K562 (cell line): ENCODE data around the gene ZNF195. TPM values are rescaled to one million over a fixed set of nuclear protein-coding genes. Genes with fewer than 3 reads are reported as not detected.

Source experiments
- ATAC-seq: fragments of 200-7000 bp; cut with Tn5 transposase; 3 replicates; pipeline ENCODE4 v1.9.1; 2020; ENCODE audit warnings: moderate library complexity
- BruUV-seq: library from RNA; stranded (reverse); fragments of 400-500 nt; replicated peaks from 2 replicates; lab custom pipeline; 2021; lab: Mats Ljungman, UMichigan
- CTCF ChIA-PET: fragments of 300-600 bp; formaldehyde crosslinking; extraction: SDS; loops from one replicate; lab custom pipeline; 2021; ENCODE audit warnings: low intra/inter-chr PET ratio; lab: Yijun Ruan, JAX
- POLR2A ChIA-PET: fragments of 300-600, 350-650 bp; sonication (Branson Sonifier 250); formaldehyde crosslinking; extraction: SDS; loops from one replicate; lab custom pipeline; 2021; ENCODE audit warnings: antibody characterized with exemption, inconsistent platforms; lab: Yijun Ruan, JAX
- DNase-seq, 4 experiments: peaks; one replicate each; pipeline versions ENCODE4 v3.0.0 to v3.0.0-alpha.2; 2011 to 2018; ENCODE audit warnings: low spot score in 3 of 4, mixed read lengths in 3 of 4; ENCODE audit errors: extremely low read depth in 1 of 4
- FAIRE-seq: peaks from 2 replicates; lab custom pipeline; 2011; peaks lifted over from hg19 to GRCh38; lab: Jason Lieb, UNC
- H2AFZ ChIP-seq: 2 replicates; pipeline ENCODE4 v1.6.0; 2011; ENCODE audit warnings: low read depth, low read length, control low read depth, inconsistent platforms
- H3K27ac ChIP-seq: fragments of 200-600 bp; 3 replicates; pipeline ENCODE4 v1.8.0; 2011; ENCODE audit warnings: low read depth, mild to moderate bottlenecking, control low read depth, inconsistent platforms, low read length, moderate library complexity, mixed read lengths; ENCODE audit errors: extremely low read depth
- H3K27me3 ChIP-seq, 2 experiments: fragments of 300-600 bp in 1 of 2; 2 replicates in 1 of 2; 3 replicates in 1 of 2; pipeline versions ENCODE4 v1.6.0 to v1.8.0; 2011; ENCODE audit warnings: inconsistent platforms in 2 of 2, low read length in 2 of 2, mild to moderate bottlenecking in 1 of 2, mixed read lengths in 1 of 2, moderate library complexity in 1 of 2; ENCODE audit not compliant: control insufficient read depth in 2 of 2, insufficient read depth in 2 of 2
- H3K36me3 ChIP-seq: fragments of 300-600 bp; 3 replicates; pipeline ENCODE4 v1.8.0; 2011; ENCODE audit warnings: mild to moderate bottlenecking, low read length, inconsistent platforms; ENCODE audit not compliant: control insufficient read depth, insufficient read depth
- H3K4me1 ChIP-seq, 2 experiments: fragments of 200-600 bp in 1 of 2; replicated peaks in 1 of 2; 2 replicates in 1 of 2; 3 replicates in 1 of 2; pipeline versions ENCODE4 v1.5.1 to v1.8.0; 2011; ENCODE audit warnings: inconsistent platforms in 2 of 2, low read length in 2 of 2, mild to moderate bottlenecking in 1 of 2, mixed read lengths in 1 of 2, moderate library complexity in 1 of 2; ENCODE audit not compliant: control insufficient read depth in 2 of 2, insufficient read depth in 2 of 2
- H3K4me2 ChIP-seq: 2 replicates; pipeline ENCODE4 v1.6.1; 2011; ENCODE audit warnings: low read length, control low read depth, inconsistent platforms, mixed read lengths; ENCODE audit not compliant: insufficient read depth
- H3K4me3 ChIP-seq: fragments of 200-600 bp; sonication (generic), shearing (Covaris generic); 2 replicates; pipeline ENCODE4 v1.5.1; 2016; ENCODE audit warnings: control low read depth, inconsistent platforms
- H3K79me2 ChIP-seq: fragments of 200-600 bp; 3 replicates; pipeline ENCODE4 v1.8.0; 2011; ENCODE audit warnings: low read length, inconsistent platforms; ENCODE audit not compliant: control insufficient read depth, insufficient read depth
- H3K9ac ChIP-seq, 2 experiments: 2 replicates each; pipeline versions ENCODE4 v1.6.0 to v1.6.1; 2011; ENCODE audit warnings: low read depth in 2 of 2, low read length in 2 of 2, control low read depth in 1 of 2, inconsistent platforms in 1 of 2, mild to moderate bottlenecking in 1 of 2, mixed read lengths in 1 of 2; ENCODE audit not compliant: insufficient read depth in 1 of 2
- H3K9me1 ChIP-seq: one replicate; pipeline ENCODE4 v1.6.0; 2011; ENCODE audit warnings: inconsistent platforms, mild to moderate bottlenecking, low read length, moderate library complexity; ENCODE audit not compliant: control insufficient read depth, insufficient read depth
- H3K9me3 ChIP-seq: replicated peaks from 2 replicates; pipeline ENCODE4 v1.5.1; 2011; ENCODE audit warnings: low read depth, low read length, inconsistent platforms; ENCODE audit not compliant: control insufficient read depth, insufficient read depth
- H4K20me1 ChIP-seq: replicated peaks from 2 replicates; pipeline ENCODE4 v1.6.1; 2011; ENCODE audit warnings: low read length, inconsistent platforms, mixed read lengths; ENCODE audit not compliant: control insufficient read depth, insufficient read depth
- CAMTA2 ChIP-seq: fragments of 250-450 bp; sonication (Bioruptor Pico); conservative IDR thresholded peaks from 2 replicates; pipeline ENCODE4 v1.5.1; 2022
- SMAD3 ChIP-seq: fragments of 450-650 bp; formaldehyde crosslinking; conservative IDR thresholded peaks from 2 replicates; pipeline ENCODE4 v1.4.0; 2020; ENCODE audit warnings: mild to moderate bottlenecking
- TOE1 ChIP-seq, 2 experiments: fragments of 450-650 bp in 1 of 2; sonication (generic) in 1 of 2; formaldehyde crosslinking in 1 of 2; IDR thresholded peaks; 2 replicates each; pipeline versions ENCODE4 v1.7.1 to v1.8.0; 2016 to 2022; ENCODE audit warnings: borderline replicate concordance in 2 of 2, mild to moderate bottlenecking in 2 of 2, antibody characterized with exemption in 1 of 2, inconsistent platforms in 1 of 2, low read depth in 1 of 2, missing genetic modification reagents in 1 of 2, moderate library complexity in 1 of 2
- WGBS: fragments of 100-300 bp; shearing (Covaris generic); methylation state at CpG from one replicate; pipeline ENCODE4 v1.1.6; 2016; ENCODE audit warnings: low coverage, mixed read lengths; ENCODE audit not compliant: insufficient coverage; ENCODE audit errors: missing lambda C conversion rate; 5-methylcytosine and 5-hydroxymethylcytosine counted together
- in situ Hi-C: fragments of 300-500 bp; cut with MboI; formaldehyde crosslinking; loops from 4 replicates; pipeline ENCODE4 v1.15.0; 2018; ENCODE audit warnings: inconsistent platforms, mixed read lengths
- intact Hi-C: fragments of 100-400 bp; cut with micrococcal nuclease; formaldehyde crosslinking; loops from 2 replicates; pipeline ENCODE4 v1.14.2; 2022
- polyA plus RNA-seq, 8 experiments: library from polyadenylated mRNA; depleted of rRNA in 4 of 8; stranded (reverse) in 5 of 8; unstranded in 3 of 8; fragments of >200 nt; fragmentation: Nextera tagmentation in 2 of 8; fragmentation: Illumina TruSeq in 1 of 8; extraction: Ambion mirVana in 2 of 8; extraction: Trizol in 1 of 8; gene quantifications; 2 replicates each; pipeline versions ENCODE4 v1.2.1 to v1.2.3, GENCODE V29; 2011 to 2014; ENCODE audit warnings: inconsistent platforms in 1 of 8, missing spikeins in 1 of 8
- total RNA-seq, 7 experiments: library from RNA; depleted of rRNA in 6 of 7; stranded (reverse); fragments of >200 nt in 6 of 7; fragmentation: Illumina TruSeq in 2 of 7; extraction: Trizol in 2 of 7; gene quantifications; 2 replicates each; pipeline versions ENCODE4 v1.2.1 to v1.2.3, GENCODE V29; 2011 to 2021; ENCODE audit warnings: low replicate concordance in 1 of 7
- TF ChIP-seq, protein P1 (sequence below): fragments of 250-450 bp; sonication (Bioruptor Pico); IDR thresholded peaks from 2 replicates; pipeline ENCODE4 v1.5.0; 2021; ENCODE audit warnings: mild to moderate bottlenecking, moderate library complexity
- TF ChIP-seq, protein P2 (sequence below): fragments of 450-650 bp; IDR thresholded peaks from one replicate; pipeline ENCODE4 v1.6.1; 2018; ENCODE audit warnings: mild to moderate bottlenecking, moderate library complexity; ENCODE audit not compliant: partially characterized antibody
- TF ChIP-seq, protein P3 (sequence below), 2 experiments: fragments of 450-650 bp; IDR thresholded peaks; 2 replicates each; pipeline ENCODE4 v1.6.1; 2016; ENCODE audit warnings: mild to moderate bottlenecking in 2 of 2, borderline replicate concordance in 1 of 2, low read depth in 1 of 2, moderate library complexity in 1 of 2

The ZNF195 gene
- total and polyA plus RNA-seq, 9 of the 15 experiments (the other 6 are each of a cell fraction or from before 2014, with no cell fraction given): 42.1 to 75.5 (median 60.4) TPM

DNA sequence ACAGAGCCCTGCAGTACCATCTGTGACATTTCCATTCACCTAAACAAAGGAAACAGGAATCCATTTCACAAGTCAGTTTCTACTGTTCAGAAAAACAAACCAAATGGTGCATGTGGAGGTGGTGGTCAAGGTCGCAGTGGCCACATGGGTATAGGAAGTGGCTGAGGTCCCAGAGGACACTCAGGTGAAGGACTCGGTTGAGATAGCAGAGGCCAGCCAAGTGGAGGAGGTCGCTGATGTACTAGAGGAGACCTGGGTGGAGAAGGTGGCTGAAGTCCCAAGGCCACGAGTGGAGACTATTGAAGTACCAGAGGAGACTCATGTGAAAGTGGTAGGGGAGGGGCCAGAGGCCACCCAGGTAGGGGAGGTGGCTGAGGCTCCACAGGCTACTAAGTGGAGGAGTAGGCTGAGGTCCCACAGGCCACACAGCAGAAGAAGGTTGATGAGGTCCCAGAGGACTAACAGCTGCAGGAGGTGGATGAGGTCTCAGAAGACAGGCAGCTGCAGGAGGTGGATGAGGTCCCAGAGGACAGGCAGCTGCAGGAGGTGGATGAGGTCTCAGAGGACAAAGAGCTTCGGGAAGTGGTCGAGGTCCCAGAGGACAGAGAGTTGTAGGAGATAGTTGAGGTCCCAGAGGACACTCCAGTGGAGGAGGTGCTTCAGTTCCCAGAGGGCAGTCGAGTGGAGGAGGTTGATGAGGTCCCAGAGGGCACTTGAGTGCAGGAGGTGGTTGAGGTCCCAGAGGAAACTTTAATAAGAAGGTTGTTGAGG, 40.2 kb downstream of the ZNF195 start:
- H3K36me3 ChIP-seq: no peaks in the 10 kb centered on the region
- ChIA-PET CTCF (no interaction called here), POLR2A (no interaction called here)
- 53% methylated on average over 7 of the region's 7 CpGs for WGBS
- peak; percentile 16; the same call in 2 of the 3 replicates for ATAC-seq
- DNase-seq: no peak
- H2AFZ ChIP-seq: peak overlapping the region; percentile 34
- no peaks in the 10 kb centered on the region for H3K9me3 ChIP-seq
- H3K79me2 ChIP-seq: no peaks in the 10 kb centered on the region
- in situ Hi-C loops (no loop called here), intact Hi-C loops (no loop called here)
- no peak overlapping the region for H3K4me2 ChIP-seq
- H3K27ac ChIP-seq: peak overlapping the region; percentile 20; the same call in 1 of the 3 replicates
- no peaks in the 10 kb centered on the region for H3K27me3 ChIP-seq
- H3K9ac ChIP-seq: 0 out of 4 replicates have a peak overlapping the region, but pooled peaks of 1 of the 2 experiments have one; percentile 12
- H3K4me3 ChIP-seq: no peak overlapping the region
- no peaks in the 10 kb centered on the region for H4K20me1 ChIP-seq
- BruUV-seq: no TSS peak
- H3K9me1 ChIP-seq: no peaks in the 10 kb centered on the region
- H3K4me1 ChIP-seq: peaks cover 2 to 28% of the 10 kb centered on the region in 2 experiments; a peak in 4 of 5 replicates
- no peak for FAIRE-seq
- TF ChIP-seq, protein P1, sequence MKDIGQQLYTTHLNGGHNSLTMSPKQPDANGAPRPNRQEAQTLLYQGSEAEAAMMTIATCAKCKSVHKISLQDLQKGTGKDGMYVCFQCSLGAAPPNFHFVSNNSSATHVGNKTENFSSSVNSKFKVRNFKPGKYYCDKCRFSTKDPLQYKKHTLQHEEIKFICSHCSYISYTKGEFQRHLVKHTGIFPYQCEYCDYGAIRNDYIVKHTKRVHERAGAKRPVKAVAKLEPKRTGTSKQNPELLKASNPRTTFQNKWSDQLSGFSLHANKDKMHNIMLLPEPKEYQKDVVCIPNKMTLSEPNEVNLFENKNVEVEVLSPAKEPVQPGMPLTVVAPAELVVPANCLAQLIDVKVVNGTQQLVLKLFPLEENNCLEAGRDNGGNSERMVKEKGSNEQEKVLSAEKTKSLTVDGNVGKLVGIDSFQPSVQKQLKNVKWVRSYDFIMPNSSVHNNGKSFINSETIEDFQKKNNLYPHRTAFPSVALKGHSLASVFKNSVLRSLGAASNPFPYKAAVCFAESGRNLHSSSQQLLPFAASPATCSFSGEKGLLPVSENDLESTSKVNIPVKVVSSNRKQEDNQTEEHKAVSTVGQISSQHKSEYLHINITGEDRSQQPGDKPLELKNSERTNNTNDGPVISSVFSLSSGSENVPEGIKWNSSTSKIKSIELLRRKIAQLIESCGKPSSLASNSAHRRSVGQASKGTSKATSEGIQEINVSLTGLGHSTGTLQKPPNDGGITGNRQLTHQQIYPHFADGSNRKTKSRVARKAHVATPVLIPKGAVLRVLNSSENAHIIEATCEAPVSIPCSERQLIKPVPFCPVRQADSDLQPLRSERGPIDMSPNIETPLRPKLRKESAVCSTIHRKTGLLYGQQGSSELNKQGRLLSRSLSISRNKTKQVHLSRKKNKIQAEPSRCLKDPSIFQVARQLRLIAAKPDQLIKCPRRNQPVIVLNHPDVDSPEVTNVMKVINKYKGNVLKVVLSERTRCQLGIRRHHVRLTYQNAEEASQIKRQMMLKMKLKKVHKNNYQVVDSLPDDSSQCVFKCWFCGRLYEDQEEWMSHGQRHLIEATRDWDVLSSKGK (CRISPR knock-in tag): no peak
- TF ChIP-seq, protein P2, sequence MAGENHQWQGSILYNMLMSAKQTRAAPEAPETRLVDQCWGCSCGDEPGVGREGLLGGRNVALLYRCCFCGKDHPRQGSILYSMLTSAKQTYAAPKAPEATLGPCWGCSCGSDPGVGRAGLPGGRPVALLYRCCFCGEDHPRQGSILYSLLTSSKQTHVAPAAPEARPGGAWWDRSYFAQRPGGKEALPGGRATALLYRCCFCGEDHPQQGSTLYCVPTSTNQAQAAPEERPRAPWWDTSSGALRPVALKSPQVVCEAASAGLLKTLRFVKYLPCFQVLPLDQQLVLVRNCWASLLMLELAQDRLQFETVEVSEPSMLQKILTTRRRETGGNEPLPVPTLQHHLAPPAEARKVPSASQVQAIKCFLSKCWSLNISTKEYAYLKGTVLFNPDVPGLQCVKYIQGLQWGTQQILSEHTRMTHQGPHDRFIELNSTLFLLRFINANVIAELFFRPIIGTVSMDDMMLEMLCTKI: no peak
- TF ChIP-seq CAMTA2 (CRISPR knock-in tag) (no peak), SMAD3 (CRISPR knock-in tag) (no peak), TOE1 (IDR thresholded peaks at IDR 0.05; ENCODE audit: borderline replicate concordance) (no peak), TOE1 (CRISPR knock-in tag; IDR thresholded peaks at IDR 0.05; ENCODE audit: borderline replicate concordance, low read depth) (no peak)
- TF ChIP-seq, protein P3, sequence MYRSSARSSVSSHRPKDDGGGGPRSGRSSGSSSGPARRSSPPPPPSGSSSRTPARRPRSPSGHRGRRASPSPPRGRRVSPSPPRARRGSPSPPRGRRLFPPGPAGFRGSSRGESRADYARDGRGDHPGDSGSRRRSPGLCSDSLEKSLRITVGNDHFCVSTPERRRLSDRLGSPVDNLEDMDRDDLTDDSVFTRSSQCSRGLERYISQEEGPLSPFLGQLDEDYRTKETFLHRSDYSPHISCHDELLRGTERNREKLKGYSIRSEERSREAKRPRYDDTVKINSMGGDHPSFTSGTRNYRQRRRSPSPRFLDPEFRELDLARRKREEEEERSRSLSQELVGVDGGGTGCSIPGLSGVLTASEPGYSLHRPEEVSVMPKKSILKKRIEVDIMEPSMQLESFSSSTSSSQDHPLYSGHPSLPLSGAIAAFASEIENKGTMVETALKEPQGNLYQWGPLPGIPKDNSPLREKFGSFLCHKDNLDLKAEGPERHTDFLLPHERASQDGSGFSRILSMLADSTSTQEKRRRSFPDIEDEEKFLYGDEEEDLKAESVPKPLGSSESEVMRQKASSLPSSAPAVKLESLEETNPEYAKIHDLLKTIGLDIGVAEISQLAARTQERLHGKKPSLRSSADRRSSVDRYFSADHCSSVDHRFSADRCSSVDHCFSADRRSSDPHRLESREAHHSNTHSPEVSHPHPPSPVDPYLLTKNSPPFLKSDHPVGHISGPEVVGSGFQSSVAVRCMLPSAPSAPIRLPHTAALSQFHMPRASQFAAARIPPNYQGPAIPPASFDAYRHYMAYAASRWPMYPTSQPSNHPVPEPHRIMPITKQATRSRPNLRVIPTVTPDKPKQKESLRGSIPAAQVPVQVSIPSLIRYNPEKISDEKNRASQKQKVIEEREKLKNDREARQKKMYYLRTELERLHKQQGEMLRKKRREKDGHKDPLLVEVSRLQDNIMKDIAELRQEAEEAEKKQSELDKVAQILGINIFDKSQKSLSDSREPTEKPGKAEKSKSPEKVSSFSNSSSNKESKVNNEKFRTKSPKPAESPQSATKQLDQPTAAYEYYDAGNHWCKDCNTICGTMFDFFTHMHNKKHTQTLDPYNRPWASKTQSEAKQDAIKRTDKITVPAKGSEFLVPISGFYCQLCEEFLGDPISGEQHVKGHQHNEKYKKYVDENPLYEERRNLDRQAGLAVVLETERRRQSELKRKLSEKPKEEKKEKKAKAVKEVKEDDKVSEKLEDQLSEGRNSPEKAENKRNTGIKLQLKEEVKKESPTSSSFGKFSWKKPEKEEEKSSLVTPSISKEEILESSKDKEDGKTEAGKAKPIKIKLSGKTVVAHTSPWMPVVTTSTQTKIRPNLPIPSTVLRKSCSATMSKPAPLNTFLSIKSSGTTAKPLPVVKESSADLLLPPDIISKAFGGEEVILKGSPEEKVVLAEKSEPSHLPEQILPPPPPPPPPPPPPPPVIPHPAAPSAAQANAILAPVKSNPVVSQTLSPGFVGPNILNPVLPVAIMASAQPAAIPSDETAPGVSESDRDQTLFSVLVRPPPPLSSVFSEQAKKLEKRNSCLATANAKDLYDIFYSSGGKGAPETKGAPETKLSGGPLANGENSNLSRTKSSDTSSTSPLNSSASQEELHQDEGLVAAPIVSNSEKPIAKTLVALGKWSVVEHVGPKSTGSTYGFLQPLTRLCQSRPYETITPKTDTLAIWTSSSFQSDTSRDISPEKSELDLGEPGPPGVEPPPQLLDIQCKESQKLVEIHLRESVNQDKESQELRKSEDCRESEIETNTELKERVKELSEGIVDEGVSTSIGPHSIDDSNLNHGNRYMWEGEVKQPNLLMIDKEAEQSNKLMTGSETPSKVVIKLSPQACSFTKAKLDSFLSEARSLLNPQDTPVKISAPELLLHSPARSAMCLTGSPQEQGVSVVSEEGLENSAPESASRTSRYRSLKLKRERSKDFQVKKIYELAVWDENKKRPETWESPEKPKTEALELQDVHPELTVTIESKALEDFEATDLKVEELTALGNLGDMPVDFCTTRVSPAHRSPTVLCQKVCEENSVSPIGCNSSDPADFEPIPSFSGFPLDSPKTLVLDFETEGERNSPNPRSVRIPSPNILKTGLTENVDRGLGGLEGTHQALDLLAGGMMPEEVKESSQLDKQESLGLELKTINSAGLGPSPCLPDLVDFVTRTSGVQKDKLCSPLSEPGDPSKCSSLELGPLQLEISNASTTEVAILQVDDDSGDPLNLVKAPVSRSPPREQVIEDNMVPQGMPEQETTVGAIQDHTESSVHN (IDR thresholded peaks at IDR 0.05; ENCODE audit: borderline replicate concordance in 1 of 2, low read depth in 1 of 2): no peak
